H1 (cell line): ENCODE measurements around the gene TRIM40. TPM values are rescaled to one million over a fixed set of nuclear protein-coding genes. Genes with fewer than 3 reads are reported as not detected.

Source experiments
- EP300 ChIP-seq, 2 experiments: IDR thresholded peaks; 1 replicate in 1 of 2; 2 replicates in 1 of 2; pipeline ENCODE4 v1.6.1; 2011 to 2012; ENCODE audit warnings: low read depth in 2 of 2, low read length in 2 of 2, mild to moderate bottlenecking in 2 of 2, borderline replicate concordance in 1 of 2, inconsistent platforms in 1 of 2, moderate library complexity in 1 of 2
- MAX ChIP-seq: IDR thresholded peaks from 2 replicates; pipeline ENCODE4 v1.6.1; 2012; ENCODE audit warnings: inconsistent platforms
- NRF1 ChIP-seq: IDR thresholded peaks from 2 replicates; pipeline ENCODE4 v1.6.1; 2011; ENCODE audit warnings: mild to moderate bottlenecking, low read depth, low read length, improper control_type of control experiment
- RNF2 ChIP-seq: fragments of 200-900, 300-1000 bp; sonication (generic); IDR thresholded peaks from 2 replicates; pipeline ENCODE4 v1.7.1; 2016; ENCODE audit warnings: borderline replicate concordance, low read depth, mild to moderate bottlenecking, antibody characterized with exemption, low read length; ENCODE audit not compliant: poor library complexity, severe bottlenecking; ENCODE audit errors: missing control alignments
- ZNF274 ChIP-seq: IDR thresholded peaks from 2 replicates; pipeline ENCODE4 v1.7.0; 2012; ENCODE audit warnings: low read length, borderline replicate concordance; ENCODE audit errors: extremely low read depth
- polyA plus RNA-seq, 7 experiments: library from polyadenylated mRNA; depleted of rRNA in 3 of 7; stranded (reverse) in 5 of 7; unstranded in 2 of 7; fragments of >200 nt in 5 of 7; fragments of 200-250 nt in 2 of 7; gene quantifications; 1 replicate in 5 of 7; 2 replicates in 1 of 7; 4 replicates in 1 of 7; pipeline versions ENCODE4 v1.2.1 to v1.2.3, GENCODE V29; 2011 to 2013; ENCODE audit warnings: missing spikeins in 2 of 7, mixed read lengths in 2 of 7
- total RNA-seq: library from RNA; stranded (reverse); fragmentation: NEBNext Ultra II Directional; extraction: Animal tissue kit (Norgen Biotek cat#: 25700); gene quantifications from 2 replicates; pipeline ENCODE4 v1.2.1, GENCODE V29; 2021

Gene TRIM40
- total and polyA plus RNA-seq, 2 of the 8 experiments (the other 6 are each of a cell fraction or from before 2014, with no cell fraction given): not detected

GRCh38 chr6:30195951-30196350, 60.0 kb downstream of the TRIM40 start (continued):
- no peak for TF ChIP-seq RNF2
- TF ChIP-seq EP300 (IDR thresholded peaks at IDR 0.05; ENCODE audit: borderline replicate concordance in 1 of 2, low read depth in 2 of 2, low read length in 2 of 2): no peak
- TF ChIP-seq ZNF274: no peak
- no peak for TF ChIP-seq NRF1
- no peak for TF ChIP-seq MAX
